Posterior cingulate gyrus (tissue), 11 donors: ENCODE measurements around the gene FBXL20.
"Not testable (repeated sequence)": the region's sequence is repeated elsewhere in the genome, so short reads cannot be mapped to it uniquely, and the experiment has no call there.

Experiments
- DNase-seq, 10 donors: peaks; one replicate each; pipeline versions ENCODE4 v3.0.0 to v3.0.0-alpha.2; 2020 to 2021; ENCODE audit warnings: mixed read lengths in 3 of 10
- intact Hi-C: fragments of 100-400 bp; cut with DNase I; formaldehyde crosslinking; loops from one replicate; pipeline ENCODE4 v1.15.1; 2023

The FBXL20 gene

DNA sequence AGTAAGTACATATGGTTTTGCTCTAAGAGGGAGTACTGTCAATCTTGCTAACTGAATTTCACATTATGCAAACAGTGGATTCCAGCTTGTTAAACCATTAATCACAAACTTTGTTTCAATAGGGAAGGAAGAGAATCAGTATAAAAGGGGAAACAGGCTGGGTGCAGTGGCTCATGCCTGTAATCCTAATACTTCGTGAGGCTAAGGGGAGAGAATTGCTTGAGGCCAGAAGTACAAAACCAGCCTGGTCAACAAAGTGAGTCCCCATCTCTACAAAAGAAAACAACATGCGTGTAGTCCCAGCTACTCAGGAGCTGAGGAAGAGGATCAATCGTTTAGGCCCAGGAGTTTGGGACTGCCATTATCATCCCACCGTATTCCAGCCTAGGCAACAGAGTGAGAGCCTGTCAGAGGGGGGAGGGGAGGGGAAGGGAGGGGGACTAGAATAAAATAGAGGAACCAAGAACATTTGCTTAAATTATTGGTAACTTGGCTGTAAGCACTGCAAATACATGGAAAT, 65.7 kb downstream of the FBXL20 start:
- intact Hi-C loops = no loop called here
- DNase-seq = no peak

GRCh38 chr17:39334008-39334744, 67.2 kb downstream of the FBXL20 start:
- DNase-seq, intact Hi-C loops: not testable (repeated sequence)

DNA sequence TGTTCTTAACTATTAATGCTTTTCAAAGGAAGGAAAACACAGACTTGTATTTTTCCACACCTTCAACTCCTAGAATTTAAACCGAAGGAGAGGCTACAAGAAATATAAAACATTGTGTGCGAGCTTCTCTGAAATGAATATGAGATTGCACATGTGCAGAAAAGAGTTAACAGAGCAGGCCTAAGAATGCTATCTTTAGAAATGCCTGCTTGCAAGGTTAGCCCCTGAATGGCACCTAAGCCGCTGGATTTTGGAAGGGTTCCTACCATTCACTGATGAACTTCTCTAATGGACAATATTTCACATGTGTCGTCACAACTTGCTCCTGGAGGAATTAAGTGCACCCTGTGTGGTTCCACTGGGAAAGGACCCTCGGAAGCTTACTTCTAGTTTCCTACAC, 69.3 kb downstream of the FBXL20 start:
- intact Hi-C loops = no loop called here
- DNase-seq = no peak

- intact Hi-C loops = no loop called here
- DNase-seq = no peak
These were observed 72.6 kb downstream of the FBXL20 start for GRCh38 chr17:39328815-39329214.

GRCh38 chr17:39327109-39327508, 74.3 kb downstream of the FBXL20 start:
- no peak for DNase-seq

DNA sequence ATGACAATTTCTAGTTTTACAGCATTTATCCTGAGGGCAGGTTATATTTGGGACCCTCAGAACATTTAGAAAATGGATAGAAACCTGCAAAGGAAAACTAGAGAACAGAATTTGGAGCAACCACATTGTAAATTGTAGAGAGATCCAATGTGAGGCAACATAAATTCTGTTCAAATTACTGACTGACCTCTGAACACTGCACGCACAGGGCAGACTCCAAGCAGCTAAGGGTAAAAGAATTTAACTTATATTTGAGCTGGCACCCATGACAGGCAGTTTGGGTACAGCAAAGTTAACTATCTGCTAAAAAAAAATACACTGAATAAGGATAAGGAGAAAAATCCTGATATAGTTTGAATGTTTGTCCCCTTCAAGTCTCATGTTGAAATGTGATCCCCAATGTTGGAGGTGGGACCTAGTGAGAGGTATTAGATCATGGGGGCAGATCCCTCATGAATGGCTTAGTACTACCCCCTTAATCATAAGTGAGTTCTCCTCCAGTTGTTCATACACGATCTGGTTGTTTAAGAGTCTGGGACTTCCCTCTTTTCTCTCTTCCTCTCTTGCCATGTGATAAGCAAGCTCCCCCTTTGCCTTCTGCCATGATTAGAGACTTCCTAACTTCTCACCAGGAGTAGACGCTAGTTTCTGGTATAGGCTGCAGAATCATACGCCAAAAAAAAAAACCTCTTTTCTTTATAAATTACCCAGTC, 75.7 kb downstream of the FBXL20 start:
- intact Hi-C loops = no loop called here
- no peak for DNase-seq

More at GRCh38 chr17:39327109-39327508, 74.3 kb downstream of the FBXL20 start:
- intact Hi-C loops = no loop called here

- intact Hi-C loops = no loop called here
- no peak for DNase-seq
These were observed 82.8 kb downstream of the FBXL20 start for GRCh38 chr17:39318636-39319035.

DNA sequence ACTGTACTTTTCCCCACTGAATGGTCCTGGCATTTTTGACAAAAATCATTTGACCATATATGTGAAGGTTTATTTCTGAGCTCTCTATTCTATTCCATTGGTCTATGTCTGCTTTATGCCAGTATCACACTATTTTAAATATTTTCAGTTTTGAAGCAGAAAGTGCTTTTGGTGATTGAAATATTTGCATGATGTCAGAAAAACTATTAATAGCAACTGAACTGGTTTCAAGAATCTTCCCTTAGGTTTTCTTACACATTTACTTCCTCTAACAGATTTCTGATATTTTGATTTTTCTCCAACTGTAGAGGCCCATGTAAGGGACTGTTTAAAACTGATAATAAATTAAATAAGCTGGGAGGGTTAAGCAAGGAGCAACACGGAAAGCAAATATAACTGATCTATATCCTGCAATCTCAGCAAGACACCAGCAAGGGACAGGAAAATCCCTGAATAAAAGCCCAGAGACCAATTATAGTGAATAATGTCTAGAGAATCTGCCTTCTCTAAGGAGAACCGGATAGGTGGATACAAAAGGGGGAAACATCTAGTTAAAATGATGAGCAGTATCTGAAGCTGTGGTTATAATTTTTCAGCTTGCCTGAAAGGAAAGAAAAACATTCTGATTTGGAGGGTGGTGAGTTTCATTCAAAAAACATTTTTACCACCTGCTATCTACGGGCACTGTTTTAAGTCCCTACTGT, 94.8 kb downstream of the FBXL20 start:
- no peak for DNase-seq
- intact Hi-C loops = no loop called here

GRCh38 chr17:39305978-39306377, 95.4 kb downstream of the FBXL20 start:
- intact Hi-C loops = no loop called here

GRCh38 chr17:39304188-39304587, 97.2 kb downstream of the FBXL20 start:
- DNase-seq = no peak
- intact Hi-C loops = no loop called here

More at GRCh38 chr17:39305978-39306377, 95.4 kb downstream of the FBXL20 start:
- DNase-seq = no peak

DNA sequence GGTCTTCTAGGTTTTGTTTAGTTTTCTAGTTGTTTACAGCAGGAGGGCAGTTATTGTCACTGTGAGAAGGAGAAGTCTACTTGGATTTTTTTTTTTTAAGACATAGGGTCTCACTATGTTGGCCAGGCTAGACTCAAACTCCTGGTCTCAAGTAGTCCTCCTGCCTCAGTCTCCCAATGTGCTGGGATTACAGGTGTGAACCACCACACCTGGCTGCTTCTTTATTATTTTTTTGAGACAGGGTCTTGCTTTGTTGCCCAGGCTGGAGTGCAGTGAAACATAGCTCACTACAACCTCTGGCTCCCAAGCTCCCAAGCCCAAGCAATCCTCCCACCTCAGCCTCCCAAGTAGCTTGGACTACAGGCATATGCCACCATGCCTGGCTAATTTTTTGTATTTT, 107.4 kb downstream of the FBXL20 start:
- no peak for DNase-seq
- intact Hi-C loops = no loop called here

DNA sequence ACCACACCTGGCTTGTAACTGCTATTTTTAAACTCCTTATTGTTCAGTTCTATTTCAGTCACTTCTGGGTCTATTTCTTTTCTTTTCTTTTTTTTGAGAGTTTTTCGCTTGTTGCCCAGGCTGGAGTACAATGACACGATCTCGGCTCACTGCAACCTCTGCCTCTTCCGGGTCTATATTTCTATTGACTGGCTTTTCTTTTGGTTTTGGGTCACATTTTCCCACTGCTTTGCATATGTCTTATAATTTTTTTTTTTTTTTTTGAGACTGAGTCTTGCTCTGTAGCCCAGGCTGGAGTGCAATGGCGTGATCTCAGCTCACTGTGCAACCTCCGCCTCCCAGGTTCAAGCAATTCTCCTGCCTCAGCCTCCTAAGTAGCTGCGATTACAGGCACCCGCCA, 108.9 kb downstream of the FBXL20 start:
- intact Hi-C loops = not testable (repeated sequence)

GRCh38 chr17:39286513-39286912, 114.9 kb downstream of the FBXL20 start:
- DNase-seq, intact Hi-C loops: not testable (repeated sequence)

More for the DNA sequence above, 108.9 kb downstream of the FBXL20 start:
- not testable (repeated sequence) for DNase-seq

DNA sequence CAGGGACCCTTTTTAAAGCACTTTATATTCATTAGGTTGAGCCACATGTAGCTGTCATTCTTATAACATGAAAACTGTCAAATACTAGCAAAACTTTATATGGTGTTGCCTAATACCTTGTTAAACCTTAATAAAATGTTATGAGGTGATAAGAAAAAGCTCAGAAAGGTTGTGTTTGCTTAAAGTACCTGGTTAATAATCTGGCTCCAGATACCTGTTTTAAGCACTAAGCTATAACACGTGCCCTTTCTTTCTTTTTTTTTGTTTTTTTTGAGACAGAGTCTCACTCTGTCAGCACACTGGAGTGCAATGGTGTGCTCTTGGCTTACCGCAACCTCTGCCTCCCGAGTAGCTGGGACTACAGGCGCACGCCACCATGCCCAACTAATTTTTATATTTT, 116.7 kb downstream of the FBXL20 start:
- intact Hi-C loops = no loop called here
- DNase-seq = no peak

GRCh38 chr17:39283896-39284295, 117.5 kb downstream of the FBXL20 start:
- intact Hi-C loops = no loop called here

DNA sequence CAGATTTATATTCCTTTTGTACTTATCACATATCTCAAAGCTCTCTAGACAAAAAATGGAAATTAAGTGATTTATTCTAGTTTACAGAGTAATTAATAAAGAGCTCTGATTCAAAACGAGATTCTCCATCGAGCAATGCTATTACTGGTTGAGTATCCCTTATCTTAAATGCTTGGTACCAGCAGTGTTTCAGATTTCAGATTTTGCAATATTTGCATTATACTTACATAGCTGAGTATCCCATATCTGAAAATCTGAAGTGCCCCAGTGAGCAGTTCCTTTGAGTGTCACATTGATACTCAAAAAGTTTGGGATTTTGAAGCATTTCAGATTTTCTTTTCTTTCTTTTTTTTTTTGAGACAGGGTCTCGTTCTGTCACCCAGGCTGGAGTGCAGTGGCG, 118.3 kb downstream of the FBXL20 start:
- DNase-seq = no peak
- intact Hi-C loops = no loop called here

More at GRCh38 chr17:39283896-39284295, 117.5 kb downstream of the FBXL20 start:
- no peak for DNase-seq

GRCh38 chr17:39281806-39282205, 119.6 kb downstream of the FBXL20 start:
- intact Hi-C loops = no loop called here
- no peak for DNase-seq

DNA sequence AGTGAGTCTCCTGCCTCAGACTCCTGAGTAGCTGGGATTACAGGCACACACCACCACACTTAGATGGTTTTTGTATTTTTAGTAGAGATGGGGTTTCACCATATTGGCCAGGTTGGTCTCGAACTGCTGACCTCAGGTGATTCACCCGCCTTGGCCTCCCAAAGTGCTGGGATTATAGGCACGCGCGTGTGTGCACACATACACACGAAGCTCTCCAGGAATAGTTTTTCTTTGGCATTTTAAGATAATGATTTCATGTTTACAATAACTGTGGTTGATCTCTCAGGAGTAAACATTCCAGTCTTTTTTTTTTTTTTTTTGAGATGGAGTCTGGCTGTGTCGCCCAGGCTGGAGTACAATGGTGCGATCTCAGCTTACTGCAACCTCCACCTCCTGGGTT, 123.2 kb downstream of the FBXL20 start:
- DNase-seq, intact Hi-C loops: not testable (repeated sequence)

GRCh38 chr17:39277110-39277509, 124.3 kb downstream of the FBXL20 start:
- intact Hi-C loops = no loop called here

DNA sequence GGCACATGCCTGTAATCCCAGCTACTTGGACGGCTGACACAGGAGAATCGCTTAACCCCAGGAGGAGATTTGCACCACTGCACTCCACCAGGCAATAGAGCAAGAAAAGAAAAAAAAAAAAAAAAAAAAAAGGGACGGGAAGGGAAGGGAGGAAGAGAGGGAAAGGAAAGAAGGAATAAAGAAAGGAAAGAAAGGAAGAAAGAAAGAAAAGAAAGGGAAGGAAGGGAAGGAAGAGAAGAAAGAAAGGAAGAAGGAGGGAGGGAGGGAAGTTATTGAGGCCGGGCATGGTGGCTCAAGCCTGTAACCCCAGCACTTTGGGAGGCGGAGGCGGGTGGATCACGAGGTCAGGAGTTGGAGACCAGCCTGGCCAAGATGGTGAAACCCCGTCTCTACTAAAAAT, 125.3 kb downstream of the FBXL20 start:
- intact Hi-C loops = no loop called here
- DNase-seq = no peak

More at GRCh38 chr17:39277110-39277509, 124.3 kb downstream of the FBXL20 start:
- DNase-seq = no peak

DNA sequence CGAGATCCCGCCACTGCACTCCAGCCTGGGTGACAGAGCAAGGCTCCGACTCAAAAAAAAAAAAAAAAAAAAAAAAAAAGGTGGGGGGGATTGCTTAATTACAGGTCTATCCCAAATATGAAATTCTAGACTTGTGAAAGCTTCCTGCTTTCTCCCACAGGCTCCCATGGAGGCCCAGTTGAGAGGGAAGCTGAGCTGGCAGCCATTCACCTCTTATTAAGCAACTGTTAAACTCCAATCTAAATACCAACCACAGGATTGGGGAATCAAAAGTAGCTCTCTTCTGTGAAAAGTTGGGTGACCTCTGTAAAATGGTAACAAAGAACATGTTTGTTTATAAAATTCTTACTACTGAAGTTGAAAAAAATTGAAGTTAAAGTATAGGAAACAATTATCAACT, 129.9 kb downstream of the FBXL20 start:
- intact Hi-C loops = no loop called here
- DNase-seq = no peak
